Fibroblast of the conjunctiva (primary cell): ENCODE data around the gene H2BK1.
A peak's percentile ranks its signal among the peaks of the same experiment; 100 is the strongest.

Source experiments
- DNase-seq: peaks from one replicate; pipeline ENCODE4 v3.0.0-alpha.2; 2010; ENCODE audit warnings: low read depth

Gene H2BK1

GRCh38 chr7:151178236-151178635 lies 32.1 kb downstream of the H2BK1 start:
- no peak for DNase-seq

- DNase-seq, result no peak
Measured at GRCh38 chr7:151177310-151177709, 33.0 kb downstream of the H2BK1 start.

- DNase-seq, result no peak
Measured at GRCh38 chr7:151176401-151176800, 33.9 kb downstream of the H2BK1 start.

GRCh38 chr7:151175793-151176311 lies 34.4 kb downstream of the H2BK1 start:
- no peak for DNase-seq

- DNase-seq, result no peak
Measured at GRCh38 chr7:151175047-151175792, 35.1 kb downstream of the H2BK1 start.

GRCh38 chr7:151174246-151175046 lies 35.8 kb downstream of the H2BK1 start:
- no peak for DNase-seq

- no peak for DNase-seq
Measured at GRCh38 chr7:151173386-151174245, 36.7 kb downstream of the H2BK1 start.

- DNase-seq, result peak; percentile 31
Measured at GRCh38 chr7:151172273-151173141, 37.8 kb downstream of the H2BK1 start.

GRCh38 chr7:151168787-151169162 lies 41.5 kb downstream of the H2BK1 start:
- no peak for DNase-seq

- DNase-seq, result no peak
Measured at GRCh38 chr7:151168003-151168786, 42.1 kb downstream of the H2BK1 start.

GRCh38 chr7:151167197-151167961 lies 42.9 kb downstream of the H2BK1 start, which contains the start of gene GBX1:
TSS of gene GBX1 (minus strand) at chr7:151167694. CDS start at chr7:151167548, 146 bp downstream.
- DNase-seq, result no peak

- DNase-seq, result no peak
Measured at GRCh38 chr7:151166629-151167196, 43.6 kb downstream of the H2BK1 start.

GRCh38 chr7:151161757-151162156 lies 48.5 kb downstream of the H2BK1 start:
- no peak for DNase-seq
